Retinal pigment epithelial cell (primary cell): ENCODE data around the gene MROH2A.

ENCODE experiments used
- DNase-seq: peaks from one replicate; pipeline ENCODE4 v3.0.0-alpha.2; 2010; ENCODE audit warnings: low read depth
- H3K4me3 ChIP-seq: 2 replicates; pipeline ENCODE4 v1.5.1; 2011; ENCODE audit warnings: mild to moderate bottlenecking, low read length, control low read depth, moderate library complexity
- TF ChIP-seq, protein P1 (sequence below): conservative IDR thresholded peaks from 2 replicates; pipeline ENCODE4 v1.5.1; 2011; ENCODE audit warnings: low read depth, low read length, control low read depth, inconsistent platforms

The MROH2A gene

DNA sequence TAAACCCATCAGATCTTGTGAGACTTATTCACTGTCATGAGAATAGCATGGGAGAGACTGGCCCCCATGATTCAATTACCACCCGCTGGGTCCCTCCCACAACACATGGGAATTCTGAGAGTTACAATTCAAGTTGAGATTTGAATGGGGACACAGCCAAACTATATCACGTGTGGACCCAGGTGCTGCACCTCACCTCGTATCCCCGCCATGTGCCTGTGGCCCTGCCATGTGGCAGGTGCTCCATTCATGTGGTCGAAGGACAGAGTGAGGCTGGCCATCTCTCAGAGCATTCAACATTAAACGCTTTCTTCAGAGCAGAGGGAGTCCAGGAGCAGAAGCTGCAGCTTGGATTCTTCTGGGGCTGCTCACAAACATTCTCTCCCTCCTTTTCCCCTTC is 32.3 kb downstream of the MROH2A start:
- no peak for DNase-seq
- H3K4me3 ChIP-seq, result no peak overlapping the region
- TF ChIP-seq, protein P1, sequence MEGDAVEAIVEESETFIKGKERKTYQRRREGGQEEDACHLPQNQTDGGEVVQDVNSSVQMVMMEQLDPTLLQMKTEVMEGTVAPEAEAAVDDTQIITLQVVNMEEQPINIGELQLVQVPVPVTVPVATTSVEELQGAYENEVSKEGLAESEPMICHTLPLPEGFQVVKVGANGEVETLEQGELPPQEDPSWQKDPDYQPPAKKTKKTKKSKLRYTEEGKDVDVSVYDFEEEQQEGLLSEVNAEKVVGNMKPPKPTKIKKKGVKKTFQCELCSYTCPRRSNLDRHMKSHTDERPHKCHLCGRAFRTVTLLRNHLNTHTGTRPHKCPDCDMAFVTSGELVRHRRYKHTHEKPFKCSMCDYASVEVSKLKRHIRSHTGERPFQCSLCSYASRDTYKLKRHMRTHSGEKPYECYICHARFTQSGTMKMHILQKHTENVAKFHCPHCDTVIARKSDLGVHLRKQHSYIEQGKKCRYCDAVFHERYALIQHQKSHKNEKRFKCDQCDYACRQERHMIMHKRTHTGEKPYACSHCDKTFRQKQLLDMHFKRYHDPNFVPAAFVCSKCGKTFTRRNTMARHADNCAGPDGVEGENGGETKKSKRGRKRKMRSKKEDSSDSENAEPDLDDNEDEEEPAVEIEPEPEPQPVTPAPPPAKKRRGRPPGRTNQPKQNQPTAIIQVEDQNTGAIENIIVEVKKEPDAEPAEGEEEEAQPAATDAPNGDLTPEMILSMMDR, result no peak

DNA sequence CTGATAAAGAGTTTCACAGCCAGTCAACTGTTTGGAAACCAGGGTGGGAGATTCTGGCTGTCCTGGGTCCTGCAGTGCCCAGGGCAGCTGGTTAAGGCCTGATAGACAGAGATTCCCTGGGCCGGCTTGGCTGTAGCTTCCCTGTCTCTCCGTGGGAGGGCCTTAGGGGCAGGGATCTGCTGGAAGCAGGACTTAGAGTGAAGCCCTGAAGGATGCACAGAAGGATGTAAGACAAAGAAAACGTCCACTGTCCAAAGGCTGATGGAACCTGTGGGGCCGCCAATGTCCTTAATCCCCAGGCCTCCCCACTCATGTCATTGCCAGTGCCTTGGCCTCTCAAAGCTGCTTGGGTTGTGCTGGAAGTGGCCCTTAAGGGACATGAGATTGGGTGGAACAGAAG is 33.0 kb downstream of the MROH2A start:
- H3K4me3 ChIP-seq, result no peak overlapping the region
- TF ChIP-seq, protein P1, result no peak
- DNase-seq, result no peak

DNA sequence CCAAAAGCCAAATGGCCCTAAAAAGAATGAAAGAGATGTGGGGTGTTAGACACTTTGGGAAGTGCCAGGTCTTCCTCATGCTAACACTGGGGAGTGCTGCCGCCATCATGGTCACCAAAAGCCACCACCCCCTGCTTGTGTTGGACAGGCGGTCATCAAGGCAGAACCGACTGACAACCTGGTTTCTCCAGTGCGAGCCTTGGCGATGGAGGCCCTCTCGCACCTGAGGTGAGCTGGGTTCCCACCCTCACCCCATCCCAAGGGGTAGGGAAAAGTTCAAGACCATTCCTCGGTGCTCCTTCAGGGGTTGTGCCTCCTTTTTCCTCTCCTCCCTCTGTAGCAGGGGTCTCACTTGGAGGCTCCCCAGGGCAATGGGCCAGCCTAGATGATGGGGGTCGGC is 33.6 kb downstream of the MROH2A start:
- H3K4me3 ChIP-seq, result no peak overlapping the region
- TF ChIP-seq, protein P1, result no peak
- DNase-seq, result no peak

DNA sequence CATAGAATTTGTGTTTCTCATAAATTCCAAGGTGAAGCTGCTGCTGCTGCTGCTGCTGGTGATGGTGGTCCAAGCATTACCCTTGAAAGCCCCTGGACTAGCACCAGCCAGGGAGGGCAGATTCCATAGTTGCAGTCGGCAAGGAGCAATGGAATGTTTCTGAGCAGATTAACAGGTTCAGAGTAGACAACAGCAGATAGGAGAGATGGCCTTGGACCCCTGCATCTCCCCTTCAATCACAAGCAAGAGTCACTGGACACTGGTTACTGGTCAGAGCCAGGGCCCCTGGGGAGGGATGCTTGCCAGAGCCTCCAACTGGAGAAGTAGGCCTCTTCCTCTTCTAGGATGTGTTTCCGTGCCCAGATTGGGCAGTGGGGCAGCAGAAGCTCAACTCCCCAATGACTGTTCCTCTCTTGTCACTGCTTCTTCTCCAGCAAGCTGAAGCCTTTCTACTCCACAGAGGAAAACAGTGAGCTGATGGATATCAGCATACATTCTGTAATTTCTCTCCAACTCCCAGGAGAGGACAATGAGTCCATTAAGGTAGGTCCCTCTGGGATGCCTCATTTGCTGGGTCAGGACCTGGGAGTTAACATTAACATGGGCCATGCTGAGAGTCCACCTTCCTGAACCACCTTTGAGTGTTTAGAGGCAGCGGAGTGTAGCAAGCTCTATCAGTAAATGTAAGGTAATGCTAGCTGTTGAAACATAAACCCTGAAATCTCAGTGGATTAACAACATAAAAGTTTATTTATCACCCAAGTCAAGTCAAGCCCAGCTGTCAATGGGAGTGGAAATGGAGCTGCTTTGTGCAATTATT is 35.3 kb downstream of the MROH2A start:
- TF ChIP-seq, protein P1, result no peak
- DNase-seq, result no peak
- H3K4me3 ChIP-seq, result no peak overlapping the region

DNA sequence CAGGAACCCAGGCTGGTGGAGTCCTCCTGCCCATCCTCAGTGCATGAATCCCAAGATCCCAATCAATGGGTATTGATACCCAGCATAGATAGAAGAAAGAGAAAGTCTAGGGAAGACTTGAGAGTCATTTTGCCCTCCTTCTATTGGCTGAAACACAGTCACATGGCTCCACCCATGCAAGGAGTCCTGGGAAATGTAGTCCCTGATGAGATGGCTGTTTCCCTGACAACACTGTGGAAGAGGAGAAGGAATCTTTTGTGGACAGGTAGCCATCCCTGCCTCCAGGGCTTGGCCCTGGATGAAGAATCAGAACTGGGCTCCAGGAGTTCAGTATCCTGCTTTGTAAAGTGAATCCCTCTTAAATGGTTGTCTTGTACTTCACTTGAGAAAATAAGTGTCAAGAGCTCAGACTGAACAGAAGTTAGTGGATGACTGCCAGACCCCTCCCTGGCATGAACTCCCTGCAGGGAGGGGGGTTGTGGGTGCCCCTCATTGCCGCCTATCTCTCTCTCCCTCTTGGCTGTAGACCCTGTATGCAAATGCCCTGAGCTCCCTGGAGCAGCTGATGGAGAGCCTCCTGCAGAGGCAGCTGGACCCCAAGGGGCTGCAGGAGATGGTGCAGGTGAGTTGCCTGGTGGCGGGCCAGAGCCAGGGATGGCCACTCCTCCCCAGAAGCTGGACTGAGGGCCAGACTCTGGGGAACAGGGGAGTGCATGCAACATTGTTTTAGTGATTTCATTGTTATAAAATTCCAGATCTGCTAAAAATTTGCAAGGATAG is 36.1 kb downstream of the MROH2A start:
- no peak for DNase-seq
- TF ChIP-seq, protein P1, result no peak
- H3K4me3 ChIP-seq, result no peak overlapping the region

DNA sequence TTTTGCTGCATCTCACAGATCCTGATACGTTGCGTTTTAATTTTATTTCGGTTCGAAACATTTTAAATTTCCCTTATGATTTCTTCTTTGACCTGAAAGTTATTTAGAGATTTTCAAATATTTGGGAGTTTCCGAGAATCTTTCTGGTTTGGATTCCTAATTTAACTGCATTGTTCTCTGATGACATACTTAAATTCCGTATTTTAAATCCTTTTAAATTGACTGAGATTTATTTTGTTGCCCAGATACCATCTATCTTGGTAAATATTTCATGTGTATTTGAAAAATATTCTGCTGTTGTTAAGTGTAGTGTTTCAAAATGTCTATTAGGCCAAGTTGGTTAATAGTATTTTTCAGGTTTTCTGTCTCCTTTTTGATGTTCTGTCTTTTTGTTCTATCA is 37.7 kb downstream of the MROH2A start:
- TF ChIP-seq, protein P1, result no peak
- peak; percentile 7 for DNase-seq
- H3K4me3 ChIP-seq, result no peak overlapping the region

DNA sequence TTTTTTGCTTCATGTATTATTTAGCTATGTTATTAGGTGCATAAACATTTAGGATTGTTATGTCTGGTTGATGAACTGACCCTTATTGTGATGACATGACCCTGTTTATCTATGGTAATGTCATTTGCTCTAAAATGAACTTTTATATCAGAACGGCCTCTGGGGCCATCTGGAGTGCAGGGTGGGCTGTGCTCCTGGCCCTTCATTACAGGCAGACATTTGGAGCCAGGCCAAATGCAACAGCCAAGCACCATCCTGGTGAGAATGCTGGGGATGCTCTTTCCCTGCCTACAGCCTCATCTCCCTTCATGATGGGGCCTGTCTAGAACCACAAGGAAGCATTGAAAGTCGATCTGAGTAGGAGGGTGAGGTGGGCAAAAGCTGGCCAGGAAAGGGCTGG is 38.2 kb downstream of the MROH2A start:
- no peak for DNase-seq
- TF ChIP-seq, protein P1, result no peak
- no peak overlapping the region for H3K4me3 ChIP-seq
